ENCODE results near the gene KRT26. TPM values are rescaled to one million over a fixed set of nuclear protein-coding genes. Genes with fewer than 3 reads are reported as not detected.

KRT26 gene
- polyA plus RNA-seq, result not detected in 2 replicates

GRCh38 chr17:40772101-40772500 is at the start of gene KRT26:
KRT26 (minus strand) TSS chr17:40772201; CDS start chr17:40772113, 88 bp downstream.

GRCh38 chr17:40799859-40800258 is 27.9 kb upstream of the KRT26 start, which contains the start of gene KRT28:
KRT28 (minus strand) TSS chr17:40799959; CDS start chr17:40799893, 66 bp downstream.

GRCh38 chr17:40782450-40782849 is 10.4 kb upstream of the KRT26 start, which contains the start of gene KRT27:
KRT27 (minus strand) TSS chr17:40782550; CDS start chr17:40782493, 57 bp downstream.

GRCh38 chr17:40755231-40755630 is 16.8 kb downstream of the KRT26 start, which contains the start of gene KRT25:
KRT25 (minus strand) TSS chr17:40755331; CDS start chr17:40755271, 60 bp downstream.

Other genes with a start within 250 kb of the KRT26 start
- not detected in 2 replicates for gene CCR7, start 206.7 kb downstream of the KRT26 start, polyA plus RNA-seq
- 65.2 and 73.0 TPM in 2 replicates for gene SMARCE1, start 124.4 kb downstream of the KRT26 start, polyA plus RNA-seq
- gene KRT222, start 107.0 kb downstream of the KRT26 start, polyA plus RNA-seq, result 172 and 190 TPM in 2 replicates
- gene KRT24, start 68.4 kb downstream of the KRT26 start, polyA plus RNA-seq, result 0.85 TPM in 1 of 2 replicates, not detected in the other
- gene KRT25, start 16.9 kb downstream of the KRT26 start, polyA plus RNA-seq, result 0.52 and 3.2 TPM in 2 replicates
- not detected in 2 replicates for gene KRT27, start 10.3 kb upstream of the KRT26 start, polyA plus RNA-seq
- gene KRT28, start 27.8 kb upstream of the KRT26 start, polyA plus RNA-seq, result not detected in 2 replicates
- gene KRT10, start 50.4 kb upstream of the KRT26 start, polyA plus RNA-seq, result 45.5 and 59.0 TPM in 2 replicates
- gene KRT12, start 95.0 kb upstream of the KRT26 start, polyA plus RNA-seq, result not detected in 2 replicates
- gene KRT20, start 113.0 kb upstream of the KRT26 start, polyA plus RNA-seq, result not detected in 2 replicates
- 0.60 TPM in 1 of 2 replicates, not detected in the other for gene KRT23, start 165.4 kb upstream of the KRT26 start, polyA plus RNA-seq
- gene KRT39, start 194.7 kb upstream of the KRT26 start, polyA plus RNA-seq, result not detected in 2 replicates
- gene KRT40, start 212.1 kb upstream of the KRT26 start, polyA plus RNA-seq, result not detected in 2 replicates
- not detected in 2 replicates for gene KRTAP3-3, start 222.0 kb upstream of the KRT26 start, polyA plus RNA-seq
- not detected in 2 replicates for gene KRTAP3-2, start 227.7 kb upstream of the KRT26 start, polyA plus RNA-seq
- not detected in 2 replicates for gene KRTAP3-1, start 236.9 kb upstream of the KRT26 start, polyA plus RNA-seq

Measured in Purkinje cell (primary cell).